Mononuclear cell (primary cell): ENCODE data around the gene GALNT9. TPM values are rescaled to one million over a fixed set of nuclear protein-coding genes. Genes with fewer than 3 reads are reported as not detected.
"Not testable (repeated sequence)": the region's sequence is repeated elsewhere in the genome, so short reads cannot be mapped to it uniquely, and the experiment has no call there.

ENCODE experiments used
- H3K27me3 ChIP-seq: 2 replicates; pipeline ENCODE4 v1.6.0; 2011; ENCODE audit warnings: low read length, control low read depth; ENCODE audit not compliant: insufficient read depth
- H3K4me1 ChIP-seq: 2 replicates; pipeline ENCODE4 v1.5.1; 2011; ENCODE audit warnings: mild to moderate bottlenecking, low read length, control low read depth; ENCODE audit not compliant: insufficient read depth
- H3K4me3 ChIP-seq: 2 replicates; pipeline ENCODE4 v1.5.1; 2011; ENCODE audit warnings: mild to moderate bottlenecking, low read length, moderate library complexity
- H3K9me3 ChIP-seq: 2 replicates; pipeline ENCODE4 v1.5.1; 2011; ENCODE audit warnings: low read depth, mild to moderate bottlenecking, control low read depth, low read length
- total RNA-seq: library from RNA; depleted of rRNA; stranded (reverse); fragments of >200 nt; gene quantifications from one replicate; pipeline ENCODE4 v1.2.3, GENCODE V29; 2012

The GALNT9 gene
- total RNA-seq, 1 donor: 0.63 TPM

GRCh38 chr12:132362996-132363660 is 33.7 kb upstream of the GALNT9 start:
- no peaks in the 10 kb centered on the region for H3K9me3 ChIP-seq
- H3K27me3 ChIP-seq: no peaks in the 10 kb centered on the region
- no peak overlapping the region for H3K4me3 ChIP-seq
- H3K4me1 ChIP-seq: no peaks in the 10 kb centered on the region

- Histone ChIP-seq H3K27me3 (no peaks in the 10 kb centered on the region), H3K4me1 (no peaks in the 10 kb centered on the region), H3K4me3 (no peak overlapping the region), H3K9me3 (no peaks in the 10 kb centered on the region)
Measured at GRCh38 chr12:132360906-132361777, 31.8 kb upstream of the GALNT9 start.

- no peak overlapping the region for H3K4me3 ChIP-seq
- H3K4me1 ChIP-seq: no peaks in the 10 kb centered on the region
- H3K9me3 ChIP-seq: no peaks in the 10 kb centered on the region
- no peaks in the 10 kb centered on the region for H3K27me3 ChIP-seq
Measured at GRCh38 chr12:132360410-132360809, 31.0 kb upstream of the GALNT9 start.

- Histone ChIP-seq H3K9me3 (no peaks in the 10 kb centered on the region), H3K4me1 (no peaks in the 10 kb centered on the region), H3K4me3 (no peak overlapping the region), H3K27me3 (no peaks in the 10 kb centered on the region)
Measured at GRCh38 chr12:132359971-132360370, 30.6 kb upstream of the GALNT9 start.

- no peak overlapping the region for H3K4me3 ChIP-seq
- no peaks in the 10 kb centered on the region for H3K27me3 ChIP-seq
- H3K4me1 ChIP-seq: no peaks in the 10 kb centered on the region
- no peaks in the 10 kb centered on the region for H3K9me3 ChIP-seq
Measured at GRCh38 chr12:132359551-132359950, 30.2 kb upstream of the GALNT9 start.

- not testable (repeated sequence) for H3K9me3 ChIP-seq, H3K4me1 ChIP-seq, H3K4me3 ChIP-seq, H3K27me3 ChIP-seq
Measured at GRCh38 chr12:132358241-132359225, 29.1 kb upstream of the GALNT9 start.

GRCh38 chr12:132357623-132358186 is 28.3 kb upstream of the GALNT9 start:
- Histone ChIP-seq H3K27me3 (no peaks in the 10 kb centered on the region), H3K4me1 (no peaks in the 10 kb centered on the region), H3K4me3 (no peak overlapping the region), H3K9me3 (no peaks in the 10 kb centered on the region)

GRCh38 chr12:132356691-132357622 is 27.6 kb upstream of the GALNT9 start:
- H3K27me3 ChIP-seq: no peaks in the 10 kb centered on the region
- no peak overlapping the region for H3K4me3 ChIP-seq
- no peaks in the 10 kb centered on the region for H3K4me1 ChIP-seq
- no peaks in the 10 kb centered on the region for H3K9me3 ChIP-seq

- no peaks in the 10 kb centered on the region for H3K27me3 ChIP-seq
- H3K9me3 ChIP-seq: no peaks in the 10 kb centered on the region
- no peaks in the 10 kb centered on the region for H3K4me1 ChIP-seq
Measured at GRCh38 chr12:132355742-132356681, 26.6 kb upstream of the GALNT9 start.

GRCh38 chr12:132354982-132355680 is 25.7 kb upstream of the GALNT9 start:
- no peaks in the 10 kb centered on the region for H3K4me1 ChIP-seq
- no peak overlapping the region for H3K4me3 ChIP-seq
- no peaks in the 10 kb centered on the region for H3K9me3 ChIP-seq
- H3K27me3 ChIP-seq: no peaks in the 10 kb centered on the region

More at GRCh38 chr12:132355742-132356681, 26.6 kb upstream of the GALNT9 start:
- no peak overlapping the region for H3K4me3 ChIP-seq

- Histone ChIP-seq H3K27me3 (no peaks in the 10 kb centered on the region), H3K4me3 (no peak overlapping the region), H3K4me1 (no peaks in the 10 kb centered on the region), H3K9me3 (no peaks in the 10 kb centered on the region)
Measured at GRCh38 chr12:132354211-132354981, 25.0 kb upstream of the GALNT9 start.

- H3K27me3 ChIP-seq: no peaks in the 10 kb centered on the region
- no peak overlapping the region for H3K4me3 ChIP-seq
- H3K4me1 ChIP-seq: no peaks in the 10 kb centered on the region
- H3K9me3 ChIP-seq: no peaks in the 10 kb centered on the region
Measured at GRCh38 chr12:132353811-132354210, 24.4 kb upstream of the GALNT9 start.
